ENCODE results near the gene PDE6A.

Gene PDE6A

DNA sequence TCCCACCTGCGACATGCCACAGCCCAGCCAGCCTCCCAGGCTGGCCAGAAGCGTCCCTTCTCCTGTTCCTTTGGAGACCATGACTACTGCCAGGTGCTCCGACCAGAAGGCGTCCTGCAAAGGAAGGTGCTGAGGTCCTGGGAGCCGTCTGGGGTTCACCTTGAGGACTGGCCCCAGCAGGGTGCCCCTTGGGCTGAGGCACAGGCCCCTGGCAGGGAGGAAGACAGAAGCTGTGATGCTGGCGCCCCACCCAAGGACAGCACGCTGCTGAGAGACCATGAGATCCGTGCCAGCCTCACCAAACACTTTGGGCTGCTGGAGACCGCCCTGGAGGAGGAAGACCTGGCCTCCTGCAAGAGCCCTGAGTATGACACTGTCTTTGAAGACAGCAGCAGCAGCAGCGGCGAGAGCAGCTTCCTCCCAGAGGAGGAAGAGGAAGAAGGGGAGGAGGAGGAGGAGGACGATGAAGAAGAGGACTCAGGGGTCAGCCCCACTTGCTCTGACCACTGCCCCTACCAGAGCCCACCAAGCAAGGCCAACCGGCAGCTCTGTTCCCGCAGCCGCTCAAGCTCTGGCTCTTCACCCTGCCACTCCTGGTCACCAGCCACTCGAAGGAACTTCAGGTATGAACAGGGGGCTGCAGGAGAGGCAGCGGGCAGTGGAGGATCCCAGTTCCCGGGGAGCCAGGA is 108.0 kb downstream of the PDE6A start:
- DNase-seq (ENCODE audit: low read depth), result no peak

DNA sequence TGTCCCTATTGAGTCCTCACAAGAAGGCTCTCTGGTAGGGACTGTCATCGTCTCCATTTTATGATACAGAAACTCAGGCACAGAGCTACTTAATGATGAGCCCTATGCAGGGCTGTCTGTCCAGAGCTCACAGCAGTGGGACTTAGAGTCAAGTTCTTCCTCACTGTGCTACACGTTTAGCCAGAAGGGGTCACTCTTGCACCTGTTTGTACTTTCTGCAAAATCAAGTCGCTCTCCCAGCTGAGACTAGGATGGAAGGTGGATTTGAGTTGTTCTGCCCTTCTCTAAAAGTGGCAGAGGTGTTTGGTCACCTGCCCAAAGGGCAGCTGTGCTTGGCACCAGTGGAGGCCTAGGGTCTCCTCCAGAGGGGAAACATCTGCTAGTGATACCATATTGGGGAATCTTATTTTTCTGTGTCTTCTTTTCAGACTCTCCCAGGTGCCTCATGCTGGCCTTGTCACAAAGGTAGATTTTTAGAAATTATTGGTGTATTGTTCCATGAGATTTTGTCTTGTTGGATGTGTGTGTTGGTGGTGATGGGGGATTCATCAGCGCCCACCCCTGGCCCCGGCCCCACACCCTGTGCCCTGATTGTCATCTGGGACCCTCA is 110.2 kb downstream of the PDE6A start:
- peak; percentile 85 for DNase-seq (ENCODE audit: low read depth)

DNA sequence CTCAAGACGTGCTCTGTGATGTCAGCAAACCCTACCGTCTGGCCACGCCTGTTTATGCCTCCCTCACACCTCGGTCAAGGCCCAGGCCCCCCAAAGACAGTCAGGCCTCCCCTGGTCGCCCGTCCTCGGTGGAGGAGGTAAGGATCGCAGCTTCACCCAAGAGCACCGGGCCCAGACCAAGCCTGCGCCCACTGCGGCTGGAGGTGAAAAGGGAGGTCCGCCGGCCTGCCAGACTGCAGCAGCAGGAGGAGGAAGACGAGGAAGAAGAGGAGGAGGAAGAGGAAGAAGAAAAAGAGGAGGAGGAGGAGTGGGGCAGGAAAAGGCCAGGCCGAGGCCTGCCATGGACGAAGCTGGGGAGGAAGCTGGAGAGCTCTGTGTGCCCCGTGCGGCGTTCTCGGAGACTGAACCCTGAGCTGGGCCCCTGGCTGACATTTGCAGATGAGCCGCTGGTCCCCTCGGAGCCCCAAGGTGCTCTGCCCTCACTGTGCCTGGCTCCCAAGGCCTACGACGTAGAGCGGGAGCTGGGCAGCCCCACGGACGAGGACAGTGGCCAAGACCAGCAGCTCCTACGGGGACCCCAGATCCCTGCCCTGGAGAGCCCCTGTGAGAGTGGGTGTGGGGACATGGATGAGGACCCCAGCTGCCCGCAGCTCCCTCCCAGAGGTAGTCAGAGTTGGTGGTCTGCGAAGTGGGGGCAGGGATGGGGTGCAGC is 111.3 kb downstream of the PDE6A start:
- DNase-seq (ENCODE audit: low read depth), result no peak

DNA sequence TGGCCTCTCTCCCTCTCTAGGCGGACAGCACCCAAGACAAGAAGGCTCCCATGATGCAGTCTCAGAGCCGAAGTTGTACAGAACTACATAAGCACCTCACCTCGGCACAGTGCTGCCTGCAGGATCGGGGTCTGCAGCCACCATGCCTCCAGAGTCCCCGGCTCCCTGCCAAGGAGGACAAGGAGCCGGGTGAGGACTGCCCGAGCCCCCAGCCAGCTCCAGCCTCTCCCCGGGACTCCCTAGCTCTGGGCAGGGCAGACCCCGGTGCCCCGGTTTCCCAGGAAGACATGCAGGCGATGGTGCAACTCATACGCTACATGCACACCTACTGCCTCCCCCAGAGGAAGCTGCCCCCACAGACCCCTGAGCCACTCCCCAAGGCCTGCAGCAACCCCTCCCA is 112.0 kb downstream of the PDE6A start:
- DNase-seq (ENCODE audit: low read depth), result no peak

DNA sequence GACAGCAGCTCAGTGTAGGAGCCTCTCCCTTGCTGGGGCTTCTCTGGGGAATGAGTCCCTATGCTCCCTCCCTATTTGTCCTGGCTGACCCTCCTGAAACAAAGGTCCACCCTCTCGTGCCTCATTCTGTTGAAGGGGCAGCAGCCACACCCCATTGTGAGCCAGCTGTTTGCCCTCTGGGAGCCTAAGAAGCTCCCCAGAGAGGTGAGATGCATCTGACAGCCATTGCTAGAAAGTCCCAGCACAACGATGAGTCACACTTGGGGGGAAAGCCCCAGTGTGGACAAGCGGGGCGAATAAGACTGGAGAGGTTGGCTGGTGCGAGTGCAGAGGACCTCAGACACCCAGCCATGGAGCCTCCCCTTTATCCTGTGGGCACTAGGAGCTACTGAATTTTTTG is 113.1 kb downstream of the PDE6A start:
- DNase-seq (ENCODE audit: low read depth), result peak; percentile 83

DNA sequence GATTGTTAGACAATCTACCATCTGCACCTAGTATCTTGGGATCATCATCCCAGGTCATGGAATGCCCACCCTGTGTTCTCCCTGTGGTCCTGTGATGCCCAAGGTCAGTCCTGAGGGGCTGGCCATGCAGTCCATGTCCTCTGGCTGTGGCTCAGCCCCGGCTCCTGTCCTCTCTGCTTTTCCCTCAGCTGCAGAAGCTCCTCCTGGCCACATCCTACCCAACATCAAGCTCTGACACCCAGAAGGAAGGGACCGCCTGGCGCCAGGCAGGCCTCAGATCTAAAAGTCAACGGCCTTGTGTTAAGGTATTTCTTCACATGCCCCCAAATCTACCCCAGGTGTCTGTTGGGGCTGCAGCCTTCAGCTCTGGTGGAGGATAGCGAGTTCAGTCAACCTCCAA is 114.0 kb downstream of the PDE6A start:
- no peak for DNase-seq (ENCODE audit: low read depth)

DNA sequence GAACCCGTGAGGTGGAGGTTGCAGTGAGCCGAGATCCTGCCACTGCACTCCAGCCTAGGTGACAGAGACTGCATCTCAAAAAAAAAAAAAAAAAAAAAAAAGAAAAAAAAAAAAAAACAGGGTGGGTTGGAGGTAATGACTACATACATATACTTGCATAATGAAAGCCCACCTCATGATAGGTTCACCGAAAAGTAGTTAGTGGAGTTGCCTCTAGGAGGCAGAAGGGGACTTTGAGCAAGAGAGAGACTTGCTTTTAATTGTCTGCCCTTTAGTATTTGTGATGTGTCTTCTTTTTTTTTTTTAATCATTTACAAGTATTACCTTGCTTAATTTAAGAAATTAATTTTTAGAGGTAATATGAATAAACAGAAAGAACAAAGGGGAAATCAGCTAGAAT is 114.6 kb downstream of the PDE6A start:
- DNase-seq (ENCODE audit: low read depth), result peak; percentile 42

DNA sequence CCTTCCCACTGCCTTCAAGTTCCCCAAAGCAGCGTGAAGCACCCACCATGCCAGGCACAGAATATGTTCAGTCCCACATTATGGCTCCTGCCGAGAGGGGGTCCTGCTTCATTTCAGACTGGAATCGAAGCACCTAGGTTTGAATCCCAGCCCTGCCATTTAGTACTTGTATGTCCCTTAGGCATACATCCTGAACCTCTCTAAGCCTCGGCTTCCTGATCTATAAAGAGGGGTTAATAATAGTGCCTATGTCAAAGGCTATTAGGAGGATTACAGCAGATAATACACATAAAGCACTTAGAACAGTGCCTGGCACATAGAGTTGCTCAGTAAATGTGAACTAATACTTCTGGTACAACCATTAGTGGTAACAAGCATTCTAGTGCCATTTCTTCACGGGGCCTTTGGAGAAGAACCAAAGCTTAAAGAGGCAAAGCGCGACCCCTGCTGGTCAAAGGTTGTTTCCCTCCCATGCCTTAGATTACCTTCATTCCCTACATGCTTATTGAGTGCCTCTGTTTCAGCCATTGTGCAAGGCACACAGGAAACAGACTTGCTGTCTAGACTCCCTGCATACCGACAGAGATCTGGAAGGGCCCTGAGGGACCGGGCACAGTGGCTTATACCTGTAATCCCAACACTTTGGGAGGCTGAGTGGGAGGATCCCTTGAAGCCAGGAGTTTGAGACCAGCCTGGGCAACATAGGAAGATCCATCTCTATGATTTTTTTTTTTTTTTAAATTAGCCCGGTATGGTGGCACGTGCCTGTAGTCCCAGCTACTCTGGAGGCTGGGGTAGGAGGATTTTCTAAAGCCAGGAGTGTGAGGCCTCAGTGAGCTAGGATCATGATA is 116.2 kb downstream of the PDE6A start:
- DNase-seq (ENCODE audit: low read depth), result peak; percentile 92

DNA sequence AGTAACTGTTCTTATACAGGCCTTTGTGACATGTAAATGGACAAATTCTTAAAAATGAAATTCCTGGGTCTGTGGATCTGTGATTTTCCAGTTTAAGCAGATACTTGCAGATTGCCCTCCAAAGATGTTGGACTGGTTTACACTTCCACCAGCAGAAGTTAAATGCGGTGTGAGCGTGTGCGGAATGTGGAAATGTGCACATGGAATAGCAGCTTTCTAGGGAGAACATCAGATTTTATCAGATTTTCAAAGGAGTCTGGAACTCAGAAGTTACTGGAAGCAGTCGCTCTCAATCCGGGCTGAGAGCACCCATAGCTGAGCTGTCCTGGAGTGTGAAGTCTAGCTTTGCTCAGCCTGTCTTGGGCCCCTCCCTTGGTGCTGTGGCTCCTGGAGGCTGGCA is 117.0 kb downstream of the PDE6A start:
- DNase-seq (ENCODE audit: low read depth), result no peak

DNA sequence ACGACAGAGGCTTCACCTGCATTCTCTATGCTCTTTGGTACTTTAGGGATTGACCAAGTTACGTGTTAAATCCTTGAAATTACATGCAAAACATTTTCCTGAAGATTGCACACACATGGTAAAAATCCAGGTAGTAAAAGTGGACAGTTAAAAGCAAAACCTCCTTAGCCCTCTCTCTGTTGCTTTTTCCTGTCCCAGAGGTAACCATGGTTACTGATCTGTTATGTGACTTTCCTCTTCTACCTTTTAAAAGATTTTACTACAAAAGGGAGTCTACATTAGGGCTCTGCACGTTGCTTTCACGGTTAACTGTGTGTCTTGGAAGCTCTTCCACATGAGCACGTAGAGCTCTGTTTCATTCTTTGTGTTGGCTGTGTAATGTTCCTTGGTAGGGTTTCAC is 117.5 kb downstream of the PDE6A start:
- DNase-seq (ENCODE audit: low read depth), result no peak

DNA sequence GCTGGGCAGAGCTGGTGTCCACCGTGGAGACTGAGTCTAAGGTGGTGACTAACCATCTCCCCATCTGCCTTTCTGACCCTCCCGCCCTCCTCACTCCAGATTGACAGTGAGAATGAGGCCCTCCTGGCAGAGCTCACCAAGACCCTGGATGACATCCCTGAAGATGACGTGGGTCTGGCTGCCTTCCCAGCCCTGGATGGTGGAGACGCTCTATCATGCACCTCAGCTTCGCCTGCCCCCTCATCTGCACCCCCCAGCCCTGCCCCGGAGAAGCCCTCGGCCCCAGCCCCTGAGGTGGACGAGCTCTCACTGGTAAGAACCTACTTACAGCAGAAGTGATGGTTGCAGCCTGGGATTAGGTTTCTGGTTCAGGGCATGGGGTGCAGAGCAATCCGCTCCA is 118.0 kb downstream of the PDE6A start:
- no peak for DNase-seq (ENCODE audit: low read depth)

DNA sequence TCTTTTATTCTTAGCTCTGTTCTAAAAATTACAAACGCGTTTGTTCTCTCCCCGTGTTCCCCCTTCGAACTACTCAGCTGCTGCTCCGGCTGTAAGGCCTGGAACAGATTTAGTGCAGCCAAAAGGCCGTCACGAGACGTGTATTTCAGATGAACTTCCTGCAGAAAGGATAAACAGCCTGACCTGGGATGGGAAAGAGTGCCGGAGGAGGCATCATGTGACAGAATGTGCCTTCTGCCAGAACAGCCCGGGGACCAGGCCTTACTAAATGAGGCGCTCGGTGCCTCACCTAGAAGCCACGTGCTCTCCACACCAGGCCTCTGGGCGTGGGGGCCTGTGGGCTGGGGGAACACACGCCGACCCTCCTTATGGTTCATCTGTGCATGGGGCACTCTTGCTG is 119.7 kb downstream of the PDE6A start:
- DNase-seq (ENCODE audit: low read depth), result no peak

DNA sequence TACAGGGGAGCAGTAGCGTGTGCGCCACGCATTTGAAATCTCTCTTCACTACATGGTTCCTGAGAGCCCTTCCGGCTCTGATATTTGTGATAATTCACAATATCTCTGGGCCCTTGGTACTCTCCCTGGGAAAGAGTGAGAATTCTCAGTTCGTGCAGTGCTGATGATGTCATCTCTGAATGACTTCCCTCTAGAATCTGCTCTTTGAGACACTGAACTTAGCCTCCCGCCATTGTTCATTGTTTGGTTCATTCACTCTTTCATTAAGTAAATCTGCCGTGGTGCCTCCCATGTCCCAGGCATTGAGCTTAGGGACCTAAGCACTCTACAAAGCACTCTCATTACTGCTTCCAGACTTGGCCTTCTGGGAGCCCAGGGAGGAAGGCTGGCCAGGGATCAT is 120.5 kb downstream of the PDE6A start:
- DNase-seq (ENCODE audit: low read depth), result no peak

DNA sequence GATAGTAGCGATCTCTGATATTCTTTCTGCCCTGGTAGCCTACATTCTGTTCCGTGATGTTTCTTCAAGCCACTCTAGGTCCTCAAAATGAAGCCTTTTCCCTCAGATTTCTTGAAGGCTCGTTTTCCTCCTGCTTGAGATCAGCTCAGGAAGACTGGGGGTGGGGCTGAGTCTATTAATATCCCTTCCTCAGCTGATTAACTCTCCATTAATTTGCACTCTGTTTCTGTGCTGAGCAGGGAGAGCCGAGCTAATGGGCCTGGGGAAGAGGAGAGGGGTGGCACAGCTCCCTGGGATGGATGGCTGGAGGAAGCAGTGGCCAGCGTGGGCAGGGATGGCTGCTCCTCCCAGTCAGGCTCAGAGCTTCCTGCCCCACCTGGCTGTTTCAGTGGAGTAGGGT is 121.2 kb downstream of the PDE6A start:
- no peak for DNase-seq (ENCODE audit: low read depth)

DNA sequence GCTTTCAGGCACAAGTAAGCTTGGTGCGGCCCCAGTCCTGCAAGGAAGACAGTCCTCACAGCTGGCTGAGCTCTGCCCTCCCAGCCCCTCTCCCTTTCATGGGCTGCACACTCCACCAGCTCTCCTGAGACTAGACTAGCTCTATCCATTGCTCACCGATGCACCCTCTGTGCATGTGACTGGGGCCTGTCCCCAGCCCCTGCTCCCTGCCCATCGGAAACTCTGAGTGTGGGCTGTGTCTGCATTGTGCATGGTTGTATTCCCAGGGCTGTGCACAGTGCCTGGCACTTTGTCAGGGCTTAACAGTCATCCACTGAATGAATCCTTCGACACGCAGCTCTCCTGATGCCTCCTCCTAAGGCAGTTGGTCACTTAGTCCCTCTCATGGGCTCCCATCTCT is 122.3 kb downstream of the PDE6A start:
- DNase-seq (ENCODE audit: low read depth), result no peak

DNA sequence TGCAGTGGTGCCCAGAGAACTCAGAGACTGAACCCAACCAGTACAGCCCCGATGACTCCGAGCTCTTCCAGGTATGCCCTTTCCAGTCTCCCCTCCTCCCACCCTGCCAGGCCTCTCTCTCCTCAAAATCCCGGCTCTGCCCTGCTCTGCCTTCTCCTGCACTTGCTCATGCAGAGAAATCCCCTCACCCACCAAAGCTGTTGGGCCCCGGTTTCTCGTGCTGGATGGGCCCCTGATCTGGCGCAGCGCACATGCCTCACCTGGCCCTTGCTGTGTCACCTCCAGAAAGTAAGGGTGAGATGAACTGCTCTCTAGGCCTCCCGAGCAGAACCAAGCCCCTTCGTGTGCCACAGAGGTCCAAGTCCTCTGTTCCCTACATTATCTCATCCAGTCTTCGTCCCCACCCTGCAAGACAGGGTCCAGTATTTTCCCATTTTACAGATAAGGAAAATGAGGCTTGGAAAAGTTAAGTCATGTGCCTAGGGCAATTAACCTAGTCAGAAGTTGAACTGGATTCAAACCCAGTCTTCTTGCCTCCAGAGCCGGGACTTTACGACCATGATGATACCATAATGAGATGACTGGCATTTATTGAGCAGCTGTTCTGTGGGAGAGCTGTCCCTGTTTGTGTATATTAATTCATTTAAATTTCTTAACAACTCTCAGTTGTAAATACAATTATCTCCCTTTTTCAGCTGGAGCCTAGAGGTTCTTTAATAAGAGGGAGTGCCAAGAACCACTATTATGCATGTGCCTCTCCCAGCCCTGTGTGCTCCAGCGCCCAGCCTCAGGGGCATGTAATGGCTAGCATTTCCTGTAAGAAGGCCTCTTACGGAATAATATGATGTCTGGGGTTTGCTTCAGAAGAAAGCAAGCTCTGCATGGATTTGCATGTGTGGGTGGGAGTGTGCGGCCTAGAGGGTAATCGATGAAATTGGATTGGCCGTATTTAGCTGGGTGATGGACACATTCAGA is 123.8 kb downstream of the PDE6A start:
- DNase-seq (ENCODE audit: low read depth), result no peak

DNA sequence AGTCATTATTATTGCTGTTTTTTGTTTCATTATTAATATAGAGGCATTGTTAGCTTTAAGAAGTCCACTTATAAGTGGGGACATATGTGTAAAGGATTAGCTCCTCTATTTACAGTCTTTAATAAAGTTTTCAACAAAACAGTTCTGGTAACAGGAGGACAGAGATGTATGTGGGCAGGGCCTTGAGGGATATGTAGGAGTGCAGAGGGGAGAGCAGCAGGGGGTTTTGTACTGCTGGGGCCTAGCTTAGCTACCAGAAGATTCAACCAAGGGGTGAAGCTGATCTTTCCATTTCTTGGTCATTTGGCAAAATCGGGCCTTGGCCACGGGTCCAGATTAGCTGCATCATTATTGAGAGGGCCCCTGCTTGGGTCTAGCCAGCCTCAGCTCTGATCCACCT is 124.6 kb downstream of the PDE6A start:
- no peak for DNase-seq (ENCODE audit: low read depth)

DNA sequence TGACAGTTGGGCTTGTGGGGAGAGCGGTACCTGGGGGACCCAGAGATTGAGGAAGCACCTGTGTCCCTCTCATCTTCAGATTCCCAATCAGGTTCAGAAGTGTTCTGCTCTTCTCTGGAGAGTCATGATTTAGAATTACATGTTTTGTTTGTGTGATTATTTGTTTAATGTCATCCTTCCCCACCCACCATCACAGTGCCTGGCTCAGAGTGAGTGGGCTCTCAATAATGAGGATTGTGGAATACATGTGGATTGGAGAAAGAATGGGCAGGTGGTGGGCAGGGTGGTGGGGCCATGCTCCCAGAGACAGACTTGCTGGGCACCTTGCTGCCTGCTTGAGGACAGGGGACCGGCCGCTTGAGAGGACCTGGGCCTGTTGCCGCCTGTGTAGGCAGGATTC is 126.5 kb downstream of the PDE6A start:
- no peak for DNase-seq (ENCODE audit: low read depth)

DNA sequence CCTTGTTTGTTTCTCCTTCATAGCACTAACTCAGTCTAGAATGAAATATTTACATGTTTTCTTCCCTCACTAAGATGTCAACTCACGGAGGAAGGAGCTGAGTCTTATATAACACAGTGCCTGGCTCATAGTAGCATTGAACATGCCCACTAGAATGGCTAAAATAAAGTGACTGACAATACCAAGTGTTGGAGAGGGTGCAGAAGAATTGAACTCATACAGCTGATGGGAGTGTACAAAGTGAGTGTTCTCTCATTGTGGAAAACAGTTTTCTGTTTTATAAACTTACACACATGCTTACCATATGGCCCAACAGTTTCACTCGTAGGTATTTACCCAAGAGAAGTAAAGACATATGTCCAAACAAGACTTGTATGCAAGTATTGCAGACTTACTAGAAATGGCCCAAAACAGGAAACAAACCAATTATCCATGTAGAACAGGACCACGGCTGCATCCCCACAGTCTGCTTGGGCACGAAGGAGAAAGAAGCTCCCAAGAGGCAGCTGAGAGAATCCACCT is 127.0 kb downstream of the PDE6A start:
- no peak for DNase-seq (ENCODE audit: low read depth)

DNA sequence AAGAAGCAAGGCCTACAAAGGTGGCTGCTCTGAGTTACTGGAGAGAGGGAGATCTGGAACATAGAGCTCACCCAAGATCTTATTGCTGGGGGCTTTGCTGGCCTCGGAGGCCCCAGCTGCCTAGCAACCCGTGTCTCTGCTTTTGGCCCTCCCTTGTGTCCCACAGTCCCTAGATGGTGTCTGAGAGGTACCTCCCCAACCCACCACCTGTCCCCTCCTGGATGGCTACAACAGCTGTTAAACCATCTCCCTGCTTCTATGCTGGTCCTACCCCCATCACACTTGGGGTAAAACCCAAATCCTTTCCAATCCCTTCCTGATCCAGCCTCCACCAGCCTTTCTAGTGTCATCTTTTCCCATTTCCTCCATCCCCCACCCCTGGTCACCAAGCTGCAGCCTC is 127.9 kb downstream of the PDE6A start:
- no peak for DNase-seq (ENCODE audit: low read depth)

DNA sequence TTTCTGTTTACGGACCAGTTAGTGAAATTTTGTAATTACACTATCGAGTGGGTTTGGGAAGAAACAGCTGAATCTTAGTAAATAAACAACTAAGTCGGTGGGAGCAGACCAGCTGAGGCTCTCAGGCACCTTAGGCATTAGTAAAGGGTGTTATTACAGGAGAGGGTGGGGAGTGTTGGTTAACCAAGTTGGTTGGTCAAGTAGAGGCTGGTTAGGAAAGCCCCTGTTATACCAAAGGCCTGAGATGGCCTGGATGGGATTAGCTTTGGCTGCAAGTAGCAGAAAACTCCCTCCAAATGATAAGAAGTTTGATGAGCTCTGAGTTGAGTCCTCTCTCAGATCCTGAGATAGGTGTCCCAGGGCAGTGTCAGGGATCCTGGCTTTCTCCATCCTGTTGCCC is 133.1 kb downstream of the PDE6A start:
- no peak for DNase-seq (ENCODE audit: low read depth)
